Measurements from ENCODE around the gene MRC2. TPM values are rescaled to one million over a fixed set of nuclear protein-coding genes. Genes with fewer than 3 reads are reported as not detected.

MRC2 gene
- total and polyA plus RNA-seq, 5 experiments from 2014 or later: 0.74 to 11.0 (median 1.3) TPM

GRCh38 chr17:62718429-62718828, 91.0 kb downstream of the MRC2 start:
- Mint-ChIP-seq H3K4me3 (no peak overlapping the region), H3K27me3 (no peaks in the 10 kb centered on the region), H3K4me1 (peaks cover 2 to 21% (median 2%) of the 10 kb centered on the region in 4 donors), H3K36me3 (peaks cover 2 to 8% (median 3%) of the 10 kb centered on the region in 3 donors), H3K9me3 (peaks cover 0 to 6% (median 0%) of the 10 kb centered on the region in 9 donors), H3K27ac (peak overlapping the region in 1 of 10 donors; percentile 9)
- no peak for DNase-seq
- ATAC-seq: no peak
- POLR2A ChIA-PET: no interaction called here

- no peak for ATAC-seq
- Mint-ChIP-seq H3K27ac (peak overlapping the region in 1 of 10 donors; percentile 14), H3K4me1 (peaks cover 11 to 33% (median 14%) of the 10 kb centered on the region in 4 donors), H3K27me3 (no peaks in the 10 kb centered on the region), H3K36me3 (peaks cover 2 to 8% (median 3%) of the 10 kb centered on the region in 3 donors), H3K4me3 (no peak overlapping the region), H3K9me3 (peaks cover 0 to 6% (median 0%) of the 10 kb centered on the region in 9 donors)
- DNase-seq: no peak
- POLR2A ChIA-PET: no interaction called here
Observed at GRCh38 chr17:62719586-62719985, 92.1 kb downstream of the MRC2 start.

GRCh38 chr17:62720126-62720850, 92.8 kb downstream of the MRC2 start:
- peaks cover 2 to 8% (median 3%) of the 10 kb centered on the region in 3 donors for H3K36me3 Mint-ChIP-seq
- no peak for ATAC-seq
- H3K4me3 Mint-ChIP-seq: no peak overlapping the region
- no peak for DNase-seq
- H3K27me3 Mint-ChIP-seq: no peaks in the 10 kb centered on the region
- POLR2A ChIA-PET: no interaction called here
- peak overlapping the region in 1 of 10 donors; percentile 14 for H3K27ac Mint-ChIP-seq
- peaks cover 0 to 6% (median 0%) of the 10 kb centered on the region in 9 donors for H3K9me3 Mint-ChIP-seq
- H3K4me1 Mint-ChIP-seq: peaks cover 15 to 40% (median 21%) of the 10 kb centered on the region in 4 donors

DNA sequence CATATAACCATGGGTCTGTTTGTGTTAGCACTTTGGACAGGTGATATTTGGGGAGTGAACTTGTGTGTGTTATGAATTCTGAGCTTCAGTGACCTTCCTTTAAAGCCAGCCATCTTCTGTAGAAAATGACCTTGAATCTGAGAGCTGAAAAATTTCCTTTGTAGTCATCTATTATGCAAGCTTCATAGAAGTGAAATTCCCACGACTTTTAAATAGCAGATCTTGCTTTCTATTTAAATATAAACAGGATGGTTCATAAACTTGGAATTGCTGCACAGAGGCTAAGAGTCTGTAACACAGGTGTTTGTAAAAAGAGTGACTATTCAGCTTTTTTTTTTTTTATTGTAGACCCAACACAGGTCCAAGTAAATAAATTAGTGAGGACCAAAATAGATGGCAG, 95.2 kb downstream of the MRC2 start:
- peak overlapping the region in 2 of 10 donors; percentile 6 to 31 for H3K27ac Mint-ChIP-seq
- POLR2A ChIA-PET: interaction anchor here (0.7 kb wide), 1 partner anchor 69 kb away, joined by 3 read pairs; no protein-coding TSS in a partner anchor
- no peaks in the 10 kb centered on the region for H3K27me3 Mint-ChIP-seq

DNA sequence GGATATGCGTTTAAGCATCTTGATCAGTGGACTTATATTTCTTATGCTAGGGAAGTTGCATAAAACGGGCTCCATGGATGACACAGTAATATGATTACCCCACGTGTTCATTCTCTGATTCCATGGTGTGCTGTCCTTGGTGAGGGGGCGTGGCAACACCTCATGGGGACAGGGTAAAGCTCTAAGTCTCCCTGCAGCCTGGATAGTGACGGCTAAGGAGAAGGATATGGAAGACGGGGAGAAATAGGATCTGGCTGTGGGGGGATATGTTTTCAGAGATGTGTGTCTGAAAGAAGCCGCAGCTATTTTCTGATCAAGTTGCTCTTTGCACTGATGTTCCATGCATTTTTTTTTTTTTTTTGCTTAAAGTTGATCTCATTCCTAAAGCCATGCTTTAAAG, 96.4 kb downstream of the MRC2 start:
- Mint-ChIP-seq H3K27me3 (no peaks in the 10 kb centered on the region), H3K27ac (peak overlapping the region; percentile 95 to 99 (median 98)), H3K36me3 (peaks cover 2 to 8% (median 5%) of the 10 kb centered on the region in 3 donors), H3K4me1 (peaks cover 13 to 39% (median 23%) of the 10 kb centered on the region in 4 donors), H3K9me3 (peaks cover 0 to 6% (median 0%) of the 10 kb centered on the region in 9 donors), H3K4me3 (peak overlapping the region in 7 of 10 donors; percentile 54 to 80 (median 61))
- no peak for DNase-seq
- ATAC-seq: no peak
- POLR2A ChIA-PET: interaction anchor here (0.7 to 1.9 kb wide), 5 partner anchors 10 to 724 kb away, joined by 3 to 12 read pairs (median 4); partner anchors contain the start of gene TANC2

More for the DNA sequence above, 95.2 kb downstream of the MRC2 start:
- Mint-ChIP-seq H3K4me1 (peaks cover 14 to 42% (median 22%) of the 10 kb centered on the region in 4 donors), H3K36me3 (peaks cover 2 to 8% (median 3%) of the 10 kb centered on the region in 3 donors), H3K9me3 (peaks cover 0 to 6% (median 0%) of the 10 kb centered on the region in 9 donors), H3K4me3 (no peak overlapping the region)
- ATAC-seq (no peak), DNase-seq (no peak)

DNA sequence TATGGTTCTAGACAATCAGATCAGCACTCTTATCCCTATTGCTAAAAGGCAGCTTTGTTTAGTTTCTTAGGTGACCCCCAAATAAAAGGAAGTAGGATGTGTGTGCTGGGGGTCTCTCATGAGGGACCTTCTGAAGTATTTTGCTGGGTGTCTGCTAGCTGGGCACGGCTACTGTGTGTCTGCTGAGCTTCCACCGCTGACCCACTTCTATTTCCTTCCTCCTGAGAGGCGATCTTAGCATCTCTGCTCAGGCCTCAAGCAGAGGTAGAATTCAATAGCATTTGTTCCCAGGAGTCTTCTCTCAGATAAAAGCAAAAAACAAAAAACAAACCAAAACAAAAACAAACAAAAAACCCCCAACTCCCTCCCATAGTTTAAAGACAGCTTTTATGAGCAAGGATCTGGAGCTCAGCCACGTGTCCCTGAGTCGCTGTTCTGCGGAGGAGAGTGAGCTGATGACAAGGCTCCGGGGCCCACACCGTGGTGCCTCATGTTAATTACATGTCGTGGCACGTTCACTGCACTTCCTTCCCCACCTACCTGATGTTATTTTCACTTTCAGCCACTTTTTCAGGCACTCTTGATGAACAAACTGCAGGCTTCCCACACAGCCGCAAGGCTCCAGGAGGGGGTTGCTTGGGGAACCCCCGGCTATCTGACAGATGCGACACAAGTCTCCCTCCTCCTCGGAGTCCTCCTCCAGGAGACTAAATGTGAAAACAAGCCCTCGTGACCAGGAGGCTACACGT, 97.1 kb downstream of the MRC2 start:
- Mint-ChIP-seq H3K36me3 (peaks cover under 1 to 6% (median 4%) of the 10 kb centered on the region in 3 donors), H3K4me1 (peaks cover 13 to 36% (median 23%) of the 10 kb centered on the region in 4 donors), H3K4me3 (peak overlapping the region; percentile 75 to 88 (median 82)), H3K27me3 (no peaks in the 10 kb centered on the region), H3K27ac (peak overlapping the region; percentile 95 to 99 (median 98)), H3K9me3 (peaks cover 0 to 4% (median 0%) of the 10 kb centered on the region in 9 donors)
- DNase-seq: peak; percentile 33 to 80 (median 58)
- POLR2A ChIA-PET: interaction anchor here (0.6 to 1.9 kb wide), 4 partner anchors 11 to 241 kb away, joined by 3 to 12 read pairs (median 4); partner anchors contain the start of gene TANC2
- peak; percentile 96 to 98 for ATAC-seq

DNA sequence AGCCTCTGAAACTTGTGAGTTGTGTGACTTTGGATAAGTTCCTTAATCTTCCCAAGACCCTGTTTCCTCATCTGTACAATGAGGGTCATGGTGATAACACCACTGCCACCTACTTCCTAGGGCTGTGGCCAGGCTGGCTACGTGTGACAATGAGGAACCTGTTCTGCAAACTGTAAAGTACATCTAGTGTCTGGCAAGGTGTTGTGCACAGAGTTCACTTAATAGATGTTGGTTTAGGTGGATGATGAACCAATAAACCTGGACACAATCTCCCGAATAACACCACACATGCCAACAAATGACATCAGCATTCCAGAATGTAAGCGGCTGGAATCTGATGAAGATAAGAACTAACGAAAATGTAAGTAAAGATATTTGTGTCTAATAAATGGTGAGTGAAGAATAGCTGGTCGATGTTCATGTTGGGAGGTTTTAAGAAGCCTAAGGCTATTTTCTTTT, 98.3 kb downstream of the MRC2 start:
- DNase-seq (no peak), ATAC-seq (no peak)
- H3K4me3 Mint-ChIP-seq: no peak overlapping the region
- peak overlapping the region in 8 of 10 donors; percentile 21 to 98 (median 98) for H3K27ac Mint-ChIP-seq
- no peaks in the 10 kb centered on the region for H3K27me3 Mint-ChIP-seq
- POLR2A ChIA-PET: interaction anchor here (1.9 kb wide), 1 partner anchor 240 kb away, joined by 12 read pairs; the partner anchor contains the start of gene TANC2
- no peaks in the 10 kb centered on the region for H3K9me3 Mint-ChIP-seq
- peaks cover 0 to 2% (median 0%) of the 10 kb centered on the region in 3 donors for H3K36me3 Mint-ChIP-seq
- peaks cover 13 to 26% (median 23%) of the 10 kb centered on the region in 4 donors for H3K4me1 Mint-ChIP-seq

DNA sequence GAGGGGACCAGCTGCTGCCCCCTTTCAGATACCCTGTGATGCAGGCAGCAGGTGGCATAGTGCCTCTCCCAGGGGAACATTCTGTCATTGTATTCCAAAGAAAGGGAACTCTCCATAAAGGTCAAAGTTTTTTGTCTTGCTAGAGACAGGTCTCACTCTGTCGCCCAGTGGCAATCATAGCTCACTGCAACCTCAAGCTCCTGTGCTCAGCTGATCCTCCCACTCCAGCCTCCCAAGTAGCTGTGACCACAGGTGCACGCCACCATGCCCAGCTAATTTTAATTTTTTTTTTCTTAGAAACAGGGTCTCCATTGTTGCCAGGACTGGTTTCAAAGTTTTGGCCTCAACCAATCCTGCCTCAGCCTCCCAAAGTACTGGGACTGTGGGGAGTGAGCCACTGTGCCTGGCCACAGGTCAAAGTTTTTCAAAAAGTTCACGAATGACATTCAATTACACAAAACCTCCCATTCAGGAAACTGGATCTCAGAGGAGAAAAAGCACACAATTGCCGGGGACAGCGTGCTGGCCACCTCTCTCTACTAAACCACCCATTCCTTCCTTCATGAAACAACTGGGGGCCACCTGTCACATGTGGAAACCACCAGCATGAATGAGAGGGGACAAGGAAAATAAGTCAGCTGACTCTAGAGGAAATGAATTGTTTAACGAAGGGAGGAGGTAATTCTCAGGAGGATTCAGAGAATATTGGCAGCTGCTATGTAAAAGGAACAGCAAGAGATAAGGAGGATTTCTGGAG, 100.6 kb downstream of the MRC2 start:
- POLR2A ChIA-PET: no interaction called here
- peak overlapping the region in 2 of 10 donors; percentile 14 to 62 for H3K27ac Mint-ChIP-seq
- ATAC-seq (no peak), DNase-seq (no peak)
- peaks cover 13 to 26% (median 23%) of the 10 kb centered on the region in 4 donors for H3K4me1 Mint-ChIP-seq
- H3K4me3 Mint-ChIP-seq: no peak overlapping the region
- no peaks in the 10 kb centered on the region for H3K9me3 Mint-ChIP-seq
- H3K36me3 Mint-ChIP-seq: peaks cover 0 to 2% (median 0%) of the 10 kb centered on the region in 3 donors
- peaks cover 0 to 1% (median 0%) of the 10 kb centered on the region in 5 donors for H3K27me3 Mint-ChIP-seq

DNA sequence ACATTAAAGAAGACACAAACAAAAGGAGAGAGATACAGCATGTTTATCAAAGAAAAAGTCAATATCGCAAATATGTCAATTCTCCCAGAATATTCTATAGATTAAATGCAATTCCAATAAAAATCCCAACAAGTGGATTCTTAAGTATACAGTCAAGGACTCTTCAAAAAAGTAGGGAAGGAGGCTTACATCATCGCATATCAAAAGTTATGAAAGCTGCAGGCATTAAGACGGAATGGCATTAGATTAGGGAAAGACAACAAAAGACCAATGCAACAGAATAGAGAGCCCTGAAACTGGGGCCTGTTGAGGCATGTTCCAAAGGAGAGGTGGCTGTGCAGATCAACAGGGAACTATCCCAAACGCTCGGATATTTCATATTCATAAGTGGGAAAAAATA, 104.7 kb downstream of the MRC2 start:
- DNase-seq: no peak
- Mint-ChIP-seq H3K36me3 (peaks cover 0 to 2% (median 0%) of the 10 kb centered on the region in 3 donors), H3K27me3 (peaks cover 0 to 1% (median 0%) of the 10 kb centered on the region in 5 donors), H3K27ac (no peak overlapping the region), H3K9me3 (no peaks in the 10 kb centered on the region), H3K4me3 (no peak overlapping the region), H3K4me1 (peaks cover 0 to 5% (median 1%) of the 10 kb centered on the region in 4 donors)
- POLR2A ChIA-PET: no interaction called here
- no peak for ATAC-seq

DNA sequence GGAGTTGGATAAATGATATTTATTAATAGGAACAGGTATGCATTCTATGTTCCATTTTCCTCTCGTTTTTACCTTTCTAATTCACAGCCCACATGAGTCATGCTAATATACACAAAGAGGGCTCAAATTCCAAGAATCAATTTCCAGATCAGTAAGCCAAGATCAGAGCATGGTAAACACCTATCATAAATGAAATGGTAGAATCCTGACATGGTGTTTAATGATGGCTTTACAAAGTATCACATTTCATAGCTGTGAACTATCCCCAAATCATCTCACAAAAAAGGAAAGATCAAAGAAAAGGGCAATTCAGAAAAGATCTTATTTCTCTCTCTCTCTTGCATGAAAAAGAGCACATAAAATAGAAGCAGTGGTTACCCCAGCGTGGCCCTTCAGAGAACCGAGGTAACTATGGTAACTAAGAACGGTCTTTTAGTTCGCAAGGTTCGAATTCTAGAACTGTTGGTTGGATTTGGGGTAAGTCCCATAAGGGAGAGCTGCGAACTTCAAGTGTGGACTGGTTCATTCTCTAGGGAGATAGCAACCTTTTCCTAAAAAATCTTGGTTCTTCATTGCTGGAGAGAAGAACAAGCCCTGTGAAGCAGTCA, 107.7 kb downstream of the MRC2 start:
- Mint-ChIP-seq H3K9me3 (no peaks in the 10 kb centered on the region), H3K27ac (peak overlapping the region in 1 of 10 donors; percentile 32), H3K36me3 (no peaks in the 10 kb centered on the region), H3K27me3 (peaks cover 0 to 1% (median 0%) of the 10 kb centered on the region in 5 donors), H3K4me1 (no peaks in the 10 kb centered on the region), H3K4me3 (no peak overlapping the region)
- no peak for ATAC-seq
- no peak for DNase-seq
- POLR2A ChIA-PET: no interaction called here

GRCh38 chr17:62737513-62737912, 110.0 kb downstream of the MRC2 start:
- Mint-ChIP-seq H3K27ac (no peak overlapping the region), H3K36me3 (no peaks in the 10 kb centered on the region), H3K9me3 (no peaks in the 10 kb centered on the region), H3K4me1 (no peaks in the 10 kb centered on the region), H3K4me3 (no peak overlapping the region), H3K27me3 (no peaks in the 10 kb centered on the region)
- POLR2A ChIA-PET: no interaction called here
- no peak for ATAC-seq
- DNase-seq: no peak

DNA sequence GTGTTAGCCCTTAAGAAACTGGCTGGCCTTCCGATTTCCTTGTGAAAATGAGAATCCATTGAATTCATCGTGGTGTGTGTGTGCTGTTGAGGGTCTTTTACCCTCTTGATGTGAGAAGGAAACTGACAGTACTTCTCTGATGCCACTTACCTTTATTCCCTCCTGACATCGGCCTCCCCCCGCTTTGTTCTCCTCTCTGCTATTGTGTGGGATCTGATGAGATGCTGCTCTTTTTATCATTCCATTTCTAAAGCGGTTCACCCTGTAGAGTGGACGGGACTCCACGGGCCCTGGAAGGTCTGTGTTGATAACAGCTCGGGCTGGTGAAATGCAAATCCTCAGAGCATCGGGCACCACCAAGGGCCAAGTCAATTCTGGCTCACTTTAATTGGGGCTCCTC, 110.8 kb downstream of the MRC2 start:
- POLR2A ChIA-PET: no interaction called here
- Mint-ChIP-seq H3K9me3 (no peaks in the 10 kb centered on the region), H3K4me3 (no peak overlapping the region), H3K4me1 (no peaks in the 10 kb centered on the region), H3K27ac (peak overlapping the region in 1 of 10 donors; percentile 8), H3K27me3 (no peaks in the 10 kb centered on the region), H3K36me3 (no peaks in the 10 kb centered on the region)
- no peak for DNase-seq
- no peak for ATAC-seq

All from naive thymus-derived CD8-positive, alpha-beta T cell (primary cell).